ENCODE results near the gene TULP3.

The TULP3 gene

DNA sequence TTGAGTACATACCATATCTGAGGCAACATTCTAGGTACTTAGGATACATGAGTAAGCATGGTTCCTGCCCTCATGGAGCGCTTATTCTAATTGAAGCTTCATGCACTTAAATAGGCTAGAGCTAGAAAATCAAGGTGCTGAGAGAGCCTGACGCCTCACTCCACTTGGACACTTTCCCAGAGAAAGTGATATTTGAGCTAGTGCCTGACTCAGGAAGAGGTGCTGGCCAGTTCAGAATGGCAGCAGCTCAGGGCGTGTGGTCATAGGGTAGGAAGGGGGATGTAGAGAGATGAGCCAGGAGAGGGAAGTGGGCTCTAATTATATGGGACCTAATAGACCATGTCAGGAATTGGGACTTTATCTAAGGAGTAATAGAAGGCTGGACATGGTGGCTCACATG is 33.3 kb downstream of the TULP3 start:
- Histone ChIP-seq H3K79me2 (ENCODE audit: control insufficient read depth, insufficient read depth, low read length) (no peaks in the 10 kb centered on the region), H3K56ac (ENCODE audit: low read length) (no peak overlapping the region), H3K4ac (ENCODE audit: low read depth, low read length) (no peak overlapping the region), H3K27ac (ENCODE audit: low read depth, low read length) (no peak overlapping the region), H2AK5ac (ENCODE audit: low read length) (no peak overlapping the region), H2BK120ac (ENCODE audit: low read depth, low read length) (no peak overlapping the region), H3K4me3 (ENCODE audit: low read length) (no peak overlapping the region), H3K79me1 (ENCODE audit: low read length) (no peaks in the 10 kb centered on the region), H3K4me2 (ENCODE audit: low read length) (no peak overlapping the region), H3K9ac (ENCODE audit: low read length) (no peak overlapping the region), H3K23ac (ENCODE audit: low read length) (no peak overlapping the region), H3K18ac (ENCODE audit: low read length) (no peak overlapping the region), H4K5ac (ENCODE audit: low read length) (no peak overlapping the region), H2BK5ac (ENCODE audit: low read length) (no peak overlapping the region), H3K36me3 (ENCODE audit: control insufficient read depth, insufficient read depth, low read length) (peaks cover 2% of the 10 kb centered on the region), H2BK15ac (replicated peaks; ENCODE audit: low read depth) (no peak overlapping the region), H3K4me1 (ENCODE audit: control insufficient read depth, low read depth, low read length) (no peaks in the 10 kb centered on the region), H3K27me3 (ENCODE audit: insufficient read depth, low read length, poor library complexity) (no peaks in the 10 kb centered on the region), H4K8ac (ENCODE audit: low read depth, low read length) (no peak overlapping the region)
- no CpG with 5 or more reads among the region's 3 CpGs for WGBS (ENCODE audit: extremely low coverage, insufficient coverage, low lambda C conversion rate)
- DNase-seq, result no peak

DNA sequence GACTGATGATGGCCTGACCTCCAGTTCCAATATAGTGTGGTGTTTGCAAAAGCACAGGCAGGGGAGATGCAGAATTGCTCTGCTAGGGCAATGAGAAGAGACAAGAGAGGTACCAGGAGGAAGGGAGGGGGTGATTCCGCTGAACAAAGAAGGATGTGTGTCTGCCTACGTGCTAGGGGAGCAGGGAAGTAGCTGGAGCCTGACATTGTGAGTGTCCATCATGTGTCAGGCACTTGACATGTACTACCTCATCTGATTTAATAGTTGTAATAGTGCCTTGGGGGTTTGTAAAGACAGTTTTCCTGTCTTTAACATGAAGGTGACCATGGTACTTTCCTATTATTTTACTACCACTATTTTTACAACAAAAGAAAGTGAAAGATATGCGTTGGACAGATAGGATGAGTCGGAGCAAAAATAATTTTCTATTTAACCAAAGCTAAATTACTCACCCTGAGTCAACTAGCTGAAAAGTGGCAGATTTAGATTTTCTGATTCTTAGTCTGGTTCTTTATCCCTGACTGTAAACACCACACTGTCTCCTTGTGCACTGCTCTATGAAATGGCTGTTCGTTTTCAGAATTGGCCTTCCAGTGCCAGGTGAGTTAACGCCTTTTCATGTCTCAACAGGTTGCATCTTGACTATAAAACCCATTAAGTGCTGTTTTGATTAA is 34.8 kb downstream of the TULP3 start:
- Histone ChIP-seq H3K27me3 (ENCODE audit: insufficient read depth, low read length, poor library complexity) (no peaks in the 10 kb centered on the region), H3K4ac (ENCODE audit: low read depth, low read length) (no peak overlapping the region), H3K4me1 (ENCODE audit: control insufficient read depth, low read depth, low read length) (no peaks in the 10 kb centered on the region), H3K27ac (ENCODE audit: low read depth, low read length) (no peak overlapping the region), H4K8ac (ENCODE audit: low read depth, low read length) (no peak overlapping the region), H3K79me1 (ENCODE audit: low read length) (no peaks in the 10 kb centered on the region), H2BK120ac (ENCODE audit: low read depth, low read length) (no peak overlapping the region), H3K56ac (ENCODE audit: low read length) (no peak overlapping the region), H3K9ac (ENCODE audit: low read length) (no peak overlapping the region), H2BK15ac (replicated peaks; ENCODE audit: low read depth) (no peak overlapping the region), H3K36me3 (ENCODE audit: control insufficient read depth, insufficient read depth, low read length) (peaks cover 2% of the 10 kb centered on the region), H4K5ac (ENCODE audit: low read length) (no peak overlapping the region), H3K23ac (ENCODE audit: low read length) (no peak overlapping the region), H3K4me2 (ENCODE audit: low read length) (no peak overlapping the region), H3K18ac (ENCODE audit: low read length) (no peak overlapping the region), H3K4me3 (ENCODE audit: low read length) (no peak overlapping the region), H2AK5ac (ENCODE audit: low read length) (no peak overlapping the region), H3K79me2 (ENCODE audit: control insufficient read depth, insufficient read depth, low read length) (no peaks in the 10 kb centered on the region), H2BK5ac (ENCODE audit: low read length) (no peak overlapping the region)
- DNase-seq, result no peak
- no CpG with 5 or more reads among the region's 6 CpGs for WGBS (ENCODE audit: extremely low coverage, insufficient coverage, low lambda C conversion rate)

DNA sequence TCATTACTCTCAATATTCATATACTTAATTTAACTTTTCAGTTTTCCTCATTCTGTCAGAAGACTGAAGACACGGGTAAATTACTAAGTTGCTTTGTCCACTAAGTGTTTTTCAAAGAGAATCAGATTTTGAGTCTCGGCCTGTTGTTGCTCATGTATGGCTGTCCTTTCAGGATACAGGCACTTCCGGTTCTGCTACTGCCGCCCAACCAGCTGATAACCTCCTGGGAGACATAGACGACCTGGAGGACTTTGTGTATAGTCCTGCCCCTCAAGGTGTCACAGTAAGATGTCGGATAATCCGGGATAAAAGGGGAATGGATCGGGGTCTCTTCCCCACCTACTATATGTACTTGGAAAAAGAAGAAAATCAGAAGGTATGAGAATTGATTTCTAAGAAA is 40.2 kb downstream of the TULP3 start:
- no peak overlapping the region for H2AK5ac ChIP-seq (ENCODE audit: low read length)
- H3K4ac ChIP-seq (ENCODE audit: low read depth, low read length), result no peak overlapping the region
- no peak overlapping the region for H4K5ac ChIP-seq (ENCODE audit: low read length)
- H2BK15ac ChIP-seq (replicated peaks; ENCODE audit: low read depth), result no peak overlapping the region
- H3K79me2 ChIP-seq (ENCODE audit: control insufficient read depth, insufficient read depth, low read length), result no peaks in the 10 kb centered on the region
- H3K27me3 ChIP-seq (ENCODE audit: insufficient read depth, low read length, poor library complexity), result no peaks in the 10 kb centered on the region
- H3K36me3 ChIP-seq (ENCODE audit: control insufficient read depth, insufficient read depth, low read length), result peaks cover 2% of the 10 kb centered on the region
- H3K4me3 ChIP-seq (ENCODE audit: low read length), result no peak overlapping the region
- H3K9ac ChIP-seq (ENCODE audit: low read length), result no peak overlapping the region
- no peaks in the 10 kb centered on the region for H3K79me1 ChIP-seq (ENCODE audit: low read length)
- H4K8ac ChIP-seq (ENCODE audit: low read depth, low read length), result no peak overlapping the region
- no peak overlapping the region for H3K23ac ChIP-seq (ENCODE audit: low read length)
- H2BK5ac ChIP-seq (ENCODE audit: low read length), result no peak overlapping the region
- no peak overlapping the region for H3K56ac ChIP-seq (ENCODE audit: low read length)
- no peak overlapping the region for H2BK120ac ChIP-seq (ENCODE audit: low read depth, low read length)
- H3K4me1 ChIP-seq (ENCODE audit: control insufficient read depth, low read depth, low read length), result no peaks in the 10 kb centered on the region
- H3K27ac ChIP-seq (ENCODE audit: low read depth, low read length), result no peak overlapping the region
- no peak overlapping the region for H3K18ac ChIP-seq (ENCODE audit: low read length)
- no peak overlapping the region for H3K4me2 ChIP-seq (ENCODE audit: low read length)
- no peak for DNase-seq
- no CpG with 5 or more reads among the region's 8 CpGs for WGBS (ENCODE audit: extremely low coverage, insufficient coverage, low lambda C conversion rate)

- no peak overlapping the region for H3K18ac ChIP-seq (ENCODE audit: low read length)
- no peaks in the 10 kb centered on the region for H3K79me2 ChIP-seq (ENCODE audit: control insufficient read depth, insufficient read depth, low read length)
- no peak for DNase-seq
- no peak overlapping the region for H3K4me3 ChIP-seq (ENCODE audit: low read length)
- no peaks in the 10 kb centered on the region for H3K27me3 ChIP-seq (ENCODE audit: insufficient read depth, low read length, poor library complexity)
- no peak overlapping the region for H2BK120ac ChIP-seq (ENCODE audit: low read depth, low read length)
- H4K8ac ChIP-seq (ENCODE audit: low read depth, low read length), result no peak overlapping the region
- peaks cover 2% of the 10 kb centered on the region for H3K36me3 ChIP-seq (ENCODE audit: control insufficient read depth, insufficient read depth, low read length)
- no peak overlapping the region for H2BK15ac ChIP-seq (replicated peaks; ENCODE audit: low read depth)
- H4K5ac ChIP-seq (ENCODE audit: low read length), result no peak overlapping the region
- H3K4me2 ChIP-seq (ENCODE audit: low read length), result no peak overlapping the region
- no CpG with 5 or more reads among the region's 6 CpGs for WGBS (ENCODE audit: extremely low coverage, insufficient coverage, low lambda C conversion rate)
- H3K79me1 ChIP-seq (ENCODE audit: low read length), result no peaks in the 10 kb centered on the region
- H3K4ac ChIP-seq (ENCODE audit: low read depth, low read length), result no peak overlapping the region
- H3K23ac ChIP-seq (ENCODE audit: low read length), result no peak overlapping the region
- H2AK5ac ChIP-seq (ENCODE audit: low read length), result no peak overlapping the region
- H3K27ac ChIP-seq (ENCODE audit: low read depth, low read length), result no peak overlapping the region
- no peaks in the 10 kb centered on the region for H3K4me1 ChIP-seq (ENCODE audit: control insufficient read depth, low read depth, low read length)
- H3K9ac ChIP-seq (ENCODE audit: low read length), result no peak overlapping the region
- H3K56ac ChIP-seq (ENCODE audit: low read length), result no peak overlapping the region
- no peak overlapping the region for H2BK5ac ChIP-seq (ENCODE audit: low read length)
Observed at GRCh38 chr12:2933586-2933985, 42.9 kb downstream of the TULP3 start.

DNA sequence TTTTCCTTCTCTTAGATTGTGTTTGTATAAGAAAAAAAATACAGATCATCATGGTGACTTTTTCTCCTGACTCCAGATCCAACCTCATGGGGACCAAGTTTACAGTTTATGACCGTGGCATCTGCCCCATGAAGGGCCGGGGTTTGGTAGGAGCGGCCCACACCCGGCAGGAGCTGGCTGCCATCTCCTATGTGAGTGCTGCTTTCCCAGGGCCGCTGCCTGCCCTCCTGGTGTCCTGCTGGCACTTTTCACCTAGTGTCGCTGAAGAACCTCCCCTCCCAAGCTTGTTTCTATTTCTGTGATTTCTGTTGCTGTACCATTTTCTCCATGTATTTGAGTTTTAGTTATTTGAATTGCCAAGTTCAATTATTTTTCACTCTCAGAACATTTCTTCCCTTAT is 43.7 kb downstream of the TULP3 start:
- H3K4me1 ChIP-seq (ENCODE audit: control insufficient read depth, low read depth, low read length), result no peaks in the 10 kb centered on the region
- no CpG with 5 or more reads among the region's 6 CpGs for WGBS (ENCODE audit: extremely low coverage, insufficient coverage, low lambda C conversion rate)
- no peak overlapping the region for H3K18ac ChIP-seq (ENCODE audit: low read length)
- no peak overlapping the region for H3K4me2 ChIP-seq (ENCODE audit: low read length)
- no peak overlapping the region for H3K9ac ChIP-seq (ENCODE audit: low read length)
- no peak overlapping the region for H3K4ac ChIP-seq (ENCODE audit: low read depth, low read length)
- H3K4me3 ChIP-seq (ENCODE audit: low read length), result no peak overlapping the region
- H3K36me3 ChIP-seq (ENCODE audit: control insufficient read depth, insufficient read depth, low read length), result peaks cover 3% of the 10 kb centered on the region
- no peak overlapping the region for H2BK15ac ChIP-seq (replicated peaks; ENCODE audit: low read depth)
- no peak overlapping the region for H3K23ac ChIP-seq (ENCODE audit: low read length)
- DNase-seq, result no peak
- H3K27ac ChIP-seq (ENCODE audit: low read depth, low read length), result no peak overlapping the region
- no peak overlapping the region for H4K8ac ChIP-seq (ENCODE audit: low read depth, low read length)
- H3K79me1 ChIP-seq (ENCODE audit: low read length), result no peaks in the 10 kb centered on the region
- no peak overlapping the region for H2BK5ac ChIP-seq (ENCODE audit: low read length)
- H3K27me3 ChIP-seq (ENCODE audit: insufficient read depth, low read length, poor library complexity), result no peaks in the 10 kb centered on the region
- no peaks in the 10 kb centered on the region for H3K79me2 ChIP-seq (ENCODE audit: control insufficient read depth, insufficient read depth, low read length)
- H3K56ac ChIP-seq (ENCODE audit: low read length), result no peak overlapping the region
- no peak overlapping the region for H4K5ac ChIP-seq (ENCODE audit: low read length)
- H2AK5ac ChIP-seq (ENCODE audit: low read length), result no peak overlapping the region
- H2BK120ac ChIP-seq (ENCODE audit: low read depth, low read length), result no peak overlapping the region

- no peak overlapping the region for H3K4ac ChIP-seq (ENCODE audit: low read depth, low read length)
- H2BK5ac ChIP-seq (ENCODE audit: low read length), result no peak overlapping the region
- H3K18ac ChIP-seq (ENCODE audit: low read length), result no peak overlapping the region
- no peaks in the 10 kb centered on the region for H3K4me1 ChIP-seq (ENCODE audit: control insufficient read depth, low read depth, low read length)
- H3K79me2 ChIP-seq (ENCODE audit: control insufficient read depth, insufficient read depth, low read length), result no peaks in the 10 kb centered on the region
- H3K27ac ChIP-seq (ENCODE audit: low read depth, low read length), result no peak overlapping the region
- H3K4me2 ChIP-seq (ENCODE audit: low read length), result no peak overlapping the region
- H3K27me3 ChIP-seq (ENCODE audit: insufficient read depth, low read length, poor library complexity), result no peaks in the 10 kb centered on the region
- no peak overlapping the region for H3K9ac ChIP-seq (ENCODE audit: low read length)
- no peaks in the 10 kb centered on the region for H3K79me1 ChIP-seq (ENCODE audit: low read length)
- H3K36me3 ChIP-seq (ENCODE audit: control insufficient read depth, insufficient read depth, low read length), result peaks cover 6% of the 10 kb centered on the region
- no peak overlapping the region for H3K56ac ChIP-seq (ENCODE audit: low read length)
- DNase-seq, result no peak
- no peak overlapping the region for H4K5ac ChIP-seq (ENCODE audit: low read length)
- no peak overlapping the region for H2BK120ac ChIP-seq (ENCODE audit: low read depth, low read length)
- no peak overlapping the region for H3K23ac ChIP-seq (ENCODE audit: low read length)
- H4K8ac ChIP-seq (ENCODE audit: low read depth, low read length), result no peak overlapping the region
- WGBS (ENCODE audit: extremely low coverage, insufficient coverage, low lambda C conversion rate), result no CpG with 5 or more reads among the region's 11 CpGs
- no peak overlapping the region for H2AK5ac ChIP-seq (ENCODE audit: low read length)
- H2BK15ac ChIP-seq (replicated peaks; ENCODE audit: low read depth), result no peak overlapping the region
- H3K4me3 ChIP-seq (ENCODE audit: low read length), result no peak overlapping the region
Observed at GRCh38 chr12:2936301-2936700, 45.6 kb downstream of the TULP3 start.

All from mesendoderm (in vitro differentiated cells).